ENCODE data around the gene PTTG2.
"Not testable (repeated sequence)": the region's sequence is repeated elsewhere in the genome, so short reads cannot be mapped to it uniquely, and the experiment has no call there.

Gene PTTG2

GRCh38 chr4:37960098-37960497 is at the start of gene PTTG2:
PTTG2 (plus strand) TSS chr4:37960398; CDS start chr4:37960435, 37 bp downstream.
- no peak for DNase-seq

DNA sequence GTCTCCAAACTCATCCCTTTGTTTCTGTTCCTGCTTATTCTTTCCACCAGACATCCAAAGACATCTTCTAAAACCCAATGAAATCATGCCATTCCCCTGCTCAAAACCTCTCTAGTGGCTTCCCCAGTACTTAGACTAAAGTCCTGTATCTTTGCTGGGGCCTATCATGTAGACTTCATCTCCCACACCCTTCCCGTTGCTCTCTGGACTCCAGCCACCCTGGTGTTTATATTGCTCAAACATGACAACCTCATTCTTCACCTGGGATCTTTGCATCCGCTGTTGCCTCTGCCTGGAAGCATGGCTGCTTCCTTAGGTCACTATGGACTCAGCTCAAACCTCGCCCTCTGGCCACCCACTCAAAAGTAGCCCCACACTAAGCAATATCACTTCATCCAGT is 45.7 kb upstream of the PTTG2 start:
- DNase-seq: no peak

DNA sequence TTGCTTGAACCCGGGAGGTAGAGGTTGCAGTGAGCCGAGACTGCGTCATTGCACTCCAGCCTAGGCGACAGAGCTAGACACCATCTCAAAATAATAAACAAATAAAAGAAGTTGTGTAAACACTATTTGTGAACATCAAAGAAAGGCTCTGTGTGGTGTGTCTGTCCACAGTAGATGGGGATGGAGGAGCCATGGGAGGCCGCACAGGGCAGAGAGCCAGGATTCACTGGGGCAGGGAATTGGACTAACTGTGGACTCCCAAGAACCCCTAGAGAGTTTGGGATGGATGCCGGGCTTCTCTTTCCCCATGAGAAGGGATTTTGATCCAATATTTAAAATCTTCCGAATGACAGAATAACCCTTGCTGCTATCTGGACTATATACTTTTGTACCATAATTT is 42.8 kb upstream of the PTTG2 start:
- DNase-seq: no peak

DNA sequence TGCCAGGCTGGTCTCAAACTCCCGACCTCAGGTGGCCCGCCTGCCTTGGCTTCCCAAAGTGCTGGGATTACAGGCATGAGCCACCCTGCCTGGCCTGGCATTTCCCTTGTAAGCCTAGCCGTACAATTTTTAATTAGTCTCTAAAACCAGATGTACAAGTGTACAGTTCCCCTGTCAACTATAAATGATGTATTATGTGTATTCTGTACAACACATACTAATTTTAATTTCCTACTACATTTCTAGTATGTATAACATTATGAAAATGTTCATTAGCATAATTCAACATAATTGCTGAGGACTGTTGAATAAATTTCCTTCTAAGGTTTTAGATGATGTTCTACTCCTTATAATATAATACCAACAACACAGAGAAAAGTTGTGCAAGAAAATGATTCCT is 41.5 kb upstream of the PTTG2 start:
- no peak for DNase-seq

DNA sequence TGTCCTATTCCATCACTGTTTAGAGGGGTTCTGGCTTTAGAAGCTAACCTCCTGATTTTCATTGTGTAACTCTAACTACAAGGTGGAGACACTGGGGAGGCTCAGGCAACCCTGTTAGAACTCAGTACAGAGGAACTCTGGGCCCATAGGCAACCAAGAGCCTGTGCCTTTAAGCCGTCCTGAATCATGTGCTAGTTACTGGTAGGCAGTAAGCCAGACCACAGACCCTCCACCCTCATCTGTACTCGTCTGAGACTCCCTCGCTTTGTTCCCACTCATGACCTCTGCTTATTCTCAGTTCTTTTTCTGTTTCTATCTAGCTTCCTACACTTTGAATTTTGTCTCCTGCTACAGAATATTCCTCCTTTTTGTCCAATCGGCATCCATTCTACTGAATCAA is 37.9 kb upstream of the PTTG2 start:
- no peak for DNase-seq

DNA sequence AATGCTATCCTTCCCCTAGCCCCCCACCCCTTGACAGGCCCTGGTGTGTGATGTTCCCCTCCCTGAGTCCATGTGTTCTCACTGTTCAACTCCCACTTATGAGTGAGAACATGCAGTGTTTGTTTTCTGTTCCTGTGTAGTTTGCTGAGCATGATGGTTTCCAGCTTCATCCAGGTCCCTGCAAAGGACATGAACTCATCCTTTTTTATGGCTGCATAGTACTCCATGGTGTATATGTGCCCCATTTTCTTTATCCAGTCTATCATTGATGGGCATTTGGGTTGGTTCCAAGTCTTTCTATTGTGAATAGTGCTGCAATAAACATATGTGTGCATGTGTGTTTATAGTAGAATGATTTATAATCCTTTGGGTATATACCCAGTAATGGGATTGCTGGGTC is 37.1 kb upstream of the PTTG2 start:
- DNase-seq: not testable (repeated sequence)

GRCh38 chr4:37924946-37925345 is 35.3 kb upstream of the PTTG2 start:
- DNase-seq: no peak

GRCh38 chr4:37927434-37927833 is 32.8 kb upstream of the PTTG2 start:
- DNase-seq: no peak

GRCh38 chr4:37928426-37929416 is 31.5 kb upstream of the PTTG2 start:
- no peak for DNase-seq

- DNase-seq: no peak
Observed at GRCh38 chr4:37934096-37934495, 26.1 kb upstream of the PTTG2 start.

- no peak for DNase-seq
Observed at GRCh38 chr4:37934609-37935008, 25.6 kb upstream of the PTTG2 start.

DNA sequence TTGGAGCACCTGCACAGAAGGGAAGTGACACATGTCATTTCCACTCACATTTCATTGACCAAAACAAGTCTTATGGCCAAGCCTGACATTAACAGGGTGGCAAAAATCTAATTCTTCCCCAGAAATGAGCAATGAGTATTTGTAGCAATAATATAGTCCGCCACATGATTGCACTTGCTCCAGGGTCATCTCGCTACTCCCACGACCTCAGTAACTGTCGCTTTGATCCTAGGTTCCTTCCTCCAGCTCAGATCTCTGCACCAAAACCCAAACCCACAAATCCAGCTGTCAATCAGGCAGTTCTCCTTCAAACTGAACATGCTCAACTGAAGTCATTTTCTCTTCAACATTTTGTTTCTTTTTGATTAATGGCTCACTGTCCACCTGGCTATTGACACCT is 25.2 kb upstream of the PTTG2 start:
- DNase-seq: no peak

DNA sequence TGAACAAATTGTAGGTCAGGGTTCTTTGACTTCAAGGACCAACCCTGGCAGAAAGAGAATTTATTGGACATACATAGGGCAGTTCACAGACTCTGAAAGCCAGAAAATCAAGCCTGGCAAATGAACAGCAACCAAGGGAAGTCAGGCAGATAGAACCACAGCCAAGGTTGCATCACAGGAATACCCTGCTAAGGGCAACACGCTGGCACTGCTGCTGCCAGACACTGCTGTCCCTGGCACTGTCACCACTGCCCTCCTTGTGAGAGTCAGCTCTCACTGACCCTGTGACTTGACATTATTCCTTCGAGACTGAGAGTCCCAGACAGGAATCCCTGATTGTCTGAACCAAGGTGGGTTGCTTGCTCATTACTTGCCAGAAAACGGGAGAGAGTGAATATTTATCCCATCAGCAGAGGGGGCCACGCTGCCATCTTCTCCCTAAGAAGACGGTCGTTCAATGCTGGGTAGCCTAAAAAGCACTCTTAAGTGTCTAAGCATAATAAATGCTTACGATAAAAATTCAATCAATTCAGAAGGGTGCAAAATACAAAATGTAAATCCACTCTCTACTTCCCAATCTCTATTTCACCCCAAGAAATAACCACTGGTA is 23.2 kb upstream of the PTTG2 start:
- DNase-seq: no peak

DNA sequence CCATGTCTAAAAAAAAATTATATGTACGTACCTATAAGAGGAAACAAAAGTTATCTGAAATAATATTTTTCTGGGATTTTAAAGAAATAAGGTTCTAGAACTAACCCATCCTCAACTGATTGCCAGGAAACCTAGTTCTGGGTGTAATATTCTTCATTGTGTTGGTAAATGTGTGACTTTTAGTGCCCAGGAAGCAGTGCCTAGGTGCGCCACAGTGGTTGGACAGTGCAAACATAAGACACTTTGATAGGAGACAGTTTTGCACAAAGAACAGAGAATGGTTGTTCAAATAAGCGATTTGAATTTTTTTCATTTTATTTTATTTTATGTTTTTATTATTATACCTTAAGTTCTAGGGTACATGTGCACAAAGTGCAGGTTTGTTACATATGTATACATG is 22.0 kb upstream of the PTTG2 start:
- DNase-seq: no peak

GRCh38 chr4:37946503-37947179 is 13.6 kb upstream of the PTTG2 start:
- no peak for DNase-seq

DNA sequence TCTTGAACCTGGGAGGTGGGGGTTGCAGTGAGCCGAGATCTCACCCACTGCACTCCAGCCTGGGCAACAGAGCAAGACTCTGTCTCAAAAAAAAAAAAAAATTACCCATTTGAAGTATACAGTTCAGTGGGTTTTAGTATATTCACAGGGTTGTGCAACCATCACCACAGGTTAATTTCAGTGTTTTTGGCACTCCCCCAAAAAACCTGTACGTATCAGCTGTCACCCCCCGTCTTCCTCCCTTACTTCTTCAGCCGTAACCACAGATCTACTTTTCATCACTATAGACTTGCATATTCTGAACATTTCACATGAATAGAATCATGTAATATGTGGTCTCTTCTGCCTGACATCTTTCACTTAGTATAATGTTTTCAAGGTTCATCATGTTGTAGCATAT is 11.7 kb upstream of the PTTG2 start:
- DNase-seq: no peak

DNA sequence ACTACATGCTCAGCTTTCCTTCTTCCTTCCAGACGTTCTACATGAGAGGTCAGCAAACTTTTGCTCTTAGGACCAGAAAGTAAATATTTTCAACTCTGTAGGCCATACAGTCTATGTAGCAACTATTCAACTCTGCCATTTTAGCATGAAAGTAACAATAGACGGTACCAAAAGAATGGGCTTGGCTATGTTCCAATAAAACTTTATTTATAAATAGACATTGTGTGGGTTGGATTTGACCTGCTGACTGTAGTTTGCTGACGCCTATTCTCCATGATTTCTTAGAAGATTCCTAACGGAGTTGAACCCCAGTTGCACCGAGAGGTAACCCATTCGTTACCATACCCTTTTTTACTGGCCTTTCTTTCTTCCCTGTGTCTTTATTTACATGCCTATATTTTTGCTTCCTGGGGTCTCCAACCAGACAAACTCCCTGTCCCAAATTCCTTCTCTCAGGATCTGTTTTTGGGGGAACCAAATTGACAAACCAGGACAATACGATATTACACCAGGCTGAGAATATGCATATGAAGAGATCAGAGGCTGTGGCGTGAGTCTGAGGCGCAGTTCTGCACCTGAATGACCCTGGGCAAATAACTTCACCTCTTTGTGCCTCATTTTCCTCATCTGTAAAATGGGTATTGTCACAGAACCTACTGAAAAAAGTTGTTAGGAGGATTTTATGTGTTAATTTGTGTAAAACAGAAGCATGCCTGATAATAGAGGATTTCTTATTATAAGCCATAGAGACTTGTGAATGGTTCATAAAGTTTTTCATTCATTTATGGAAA is 10.4 kb upstream of the PTTG2 start:
- no peak for DNase-seq

GRCh38 chr4:37951461-37952352 is 8.5 kb upstream of the PTTG2 start:
- DNase-seq: no peak

GRCh38 chr4:37953156-37953555 is 7.0 kb upstream of the PTTG2 start:
- DNase-seq: no peak

GRCh38 chr4:37953620-37954293 is 6.4 kb upstream of the PTTG2 start:
- peak in 1 of 2 donors; percentile 12 for DNase-seq

- DNase-seq: no peak
Observed at GRCh38 chr4:37956941-37957340, 3.3 kb upstream of the PTTG2 start.

Data from activated CD4-positive, alpha-beta T cell treated with anti-CD3 and anti-CD28 coated beads for 4 hours (primary cell).